ENCODE measurements around the gene CARD14. TPM values are rescaled to one million over a fixed set of nuclear protein-coding genes. Genes with fewer than 3 reads are reported as not detected.

Gene CARD14
- total RNA-seq, 2 donors from 2014 or later: 0.29 to 0.54 TPM

DNA sequence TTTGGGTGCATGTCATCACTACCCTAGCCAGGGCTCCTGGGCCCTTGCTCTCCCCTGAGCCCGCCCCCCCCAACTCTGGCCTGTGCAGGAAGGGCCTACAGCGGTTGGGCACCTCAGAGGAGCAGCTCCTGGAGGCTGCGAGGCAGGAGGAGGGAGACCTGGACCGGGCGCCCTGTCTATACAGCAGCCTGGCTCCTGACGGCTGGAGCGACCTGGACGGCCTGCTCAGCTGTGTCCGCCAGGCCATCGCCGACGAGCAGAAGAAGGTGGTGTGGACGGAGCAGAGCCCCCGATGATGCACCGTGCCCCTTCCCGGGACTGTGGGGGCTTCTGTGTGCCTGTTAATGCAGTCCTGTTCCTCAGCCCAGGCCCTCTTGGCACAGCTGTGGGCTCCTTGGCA, 38.2 kb downstream of the CARD14 start:
- no peaks in the 10 kb centered on the region for H3K9me3 ChIP-seq
- H3K36me3 ChIP-seq: no peaks in the 10 kb centered on the region
- TF ChIP-seq, protein P1, sequence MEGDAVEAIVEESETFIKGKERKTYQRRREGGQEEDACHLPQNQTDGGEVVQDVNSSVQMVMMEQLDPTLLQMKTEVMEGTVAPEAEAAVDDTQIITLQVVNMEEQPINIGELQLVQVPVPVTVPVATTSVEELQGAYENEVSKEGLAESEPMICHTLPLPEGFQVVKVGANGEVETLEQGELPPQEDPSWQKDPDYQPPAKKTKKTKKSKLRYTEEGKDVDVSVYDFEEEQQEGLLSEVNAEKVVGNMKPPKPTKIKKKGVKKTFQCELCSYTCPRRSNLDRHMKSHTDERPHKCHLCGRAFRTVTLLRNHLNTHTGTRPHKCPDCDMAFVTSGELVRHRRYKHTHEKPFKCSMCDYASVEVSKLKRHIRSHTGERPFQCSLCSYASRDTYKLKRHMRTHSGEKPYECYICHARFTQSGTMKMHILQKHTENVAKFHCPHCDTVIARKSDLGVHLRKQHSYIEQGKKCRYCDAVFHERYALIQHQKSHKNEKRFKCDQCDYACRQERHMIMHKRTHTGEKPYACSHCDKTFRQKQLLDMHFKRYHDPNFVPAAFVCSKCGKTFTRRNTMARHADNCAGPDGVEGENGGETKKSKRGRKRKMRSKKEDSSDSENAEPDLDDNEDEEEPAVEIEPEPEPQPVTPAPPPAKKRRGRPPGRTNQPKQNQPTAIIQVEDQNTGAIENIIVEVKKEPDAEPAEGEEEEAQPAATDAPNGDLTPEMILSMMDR (IDR thresholded peaks at IDR 0.05): no peak
- no peak overlapping the region for H3K9ac ChIP-seq (ENCODE audit: low read depth in 2 of 2, low read length in 2 of 2)
- no peak for DNase-seq
- H3K4me1 ChIP-seq: no peaks in the 10 kb centered on the region
- H3K4me3 ChIP-seq: no peak overlapping the region
- intact Hi-C loops (cut with DNase I): no loop called here
- H3K27me3 ChIP-seq: no peaks in the 10 kb centered on the region
- H3K27ac ChIP-seq: no peak overlapping the region

DNA sequence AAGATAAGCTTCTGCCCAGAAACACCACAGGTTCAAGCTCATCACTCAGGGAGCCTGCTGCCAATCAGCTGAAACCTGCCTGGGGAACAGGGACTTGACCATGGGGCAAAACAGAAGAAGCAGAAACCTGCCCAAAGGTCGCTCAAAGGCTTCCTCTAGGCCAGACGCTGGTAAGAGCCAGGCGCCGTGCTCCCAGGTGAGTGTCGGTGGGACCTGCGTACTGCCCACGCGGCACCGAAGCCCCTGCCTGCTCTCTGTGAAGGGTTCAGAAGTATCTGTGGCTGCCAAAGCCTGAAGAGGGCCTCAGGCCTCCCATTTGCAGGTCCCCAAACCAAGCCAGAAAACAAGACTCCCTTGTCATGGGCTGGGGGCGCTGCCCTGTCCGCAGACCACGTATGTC, 39.9 kb downstream of the CARD14 start:
- no peaks in the 10 kb centered on the region for H3K4me1 ChIP-seq
- no peaks in the 10 kb centered on the region for H3K27me3 ChIP-seq
- H3K4me3 ChIP-seq: no peak overlapping the region
- DNase-seq: no peak
- H3K9me3 ChIP-seq: no peaks in the 10 kb centered on the region
- intact Hi-C loops (cut with DNase I): no loop called here
- H3K9ac ChIP-seq (ENCODE audit: low read depth in 2 of 2, low read length in 2 of 2): no peak overlapping the region
- no peaks in the 10 kb centered on the region for H3K36me3 ChIP-seq
- TF ChIP-seq, protein P1 (IDR thresholded peaks at IDR 0.05): no peak
- H3K27ac ChIP-seq: no peak overlapping the region

DNA sequence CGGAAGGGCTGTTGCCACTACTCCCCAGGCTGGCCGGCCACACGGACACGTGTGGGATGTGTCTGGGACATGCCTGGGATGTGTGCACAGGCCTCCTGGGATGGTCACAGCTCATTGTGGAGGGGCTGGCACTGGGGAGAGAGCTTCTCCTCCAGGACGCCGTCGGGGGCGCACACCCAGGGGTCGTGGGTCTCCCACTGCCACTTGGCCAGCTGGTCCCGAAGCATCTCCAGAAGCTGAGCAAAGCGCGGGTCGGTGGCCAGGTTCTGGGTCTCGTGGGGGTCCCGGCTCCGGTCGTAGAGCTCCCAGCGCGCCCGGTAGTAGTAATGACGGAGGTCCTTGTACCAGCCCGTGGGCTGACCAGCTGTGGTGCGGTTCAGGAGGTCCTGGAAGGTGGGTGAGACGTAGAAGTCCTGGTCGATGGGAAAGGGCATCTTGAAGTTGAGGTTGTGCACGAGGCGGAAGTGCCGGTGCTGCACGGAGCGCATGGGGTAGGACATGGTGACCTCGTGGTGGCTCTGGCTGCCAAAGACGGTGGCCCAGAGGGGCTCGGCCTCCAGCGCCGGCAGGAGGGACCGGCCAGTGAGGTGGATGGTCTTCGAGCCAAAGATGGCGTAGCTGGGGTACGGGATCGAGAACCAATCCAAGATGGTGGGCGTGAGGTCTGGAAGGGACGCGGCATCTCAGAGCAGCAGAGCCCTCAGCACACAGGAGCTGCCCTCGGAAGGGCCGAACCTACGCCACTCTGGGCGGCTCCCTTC, 40.7 kb downstream of the CARD14 start:
- intact Hi-C loops (cut with DNase I): no loop called here
- no peak overlapping the region for H3K27ac ChIP-seq
- H3K36me3 ChIP-seq: no peaks in the 10 kb centered on the region
- DNase-seq: no peak
- H3K9ac ChIP-seq (ENCODE audit: low read depth in 2 of 2, low read length in 2 of 2): no peak overlapping the region
- no peaks in the 10 kb centered on the region for H3K9me3 ChIP-seq
- TF ChIP-seq, protein P1 (IDR thresholded peaks at IDR 0.05): no peak
- H3K4me1 ChIP-seq: no peaks in the 10 kb centered on the region
- no peak overlapping the region for H3K4me3 ChIP-seq
- no peaks in the 10 kb centered on the region for H3K27me3 ChIP-seq

DNA sequence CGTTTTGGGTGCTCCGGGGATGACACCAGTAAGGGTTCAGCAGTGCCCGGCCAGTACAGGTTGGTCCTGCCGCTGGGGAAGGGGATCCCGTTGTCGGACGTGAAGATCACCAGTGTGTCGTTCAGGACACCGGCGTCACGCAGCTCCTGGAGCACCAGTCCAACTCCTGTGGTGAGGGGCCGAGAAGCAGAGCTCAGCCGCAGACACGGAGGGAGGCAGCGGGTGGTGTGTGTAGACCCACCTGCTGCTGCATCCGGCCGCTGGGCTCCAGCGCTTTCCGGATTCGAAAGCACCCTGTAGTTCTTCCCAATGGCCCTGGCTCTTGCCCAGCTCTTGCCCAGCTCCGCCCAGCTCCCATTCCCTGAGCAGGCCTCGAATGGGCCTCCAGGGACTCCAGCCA, 42.3 kb downstream of the CARD14 start:
- H3K4me1 ChIP-seq: no peaks in the 10 kb centered on the region
- no peak overlapping the region for H3K27ac ChIP-seq
- DNase-seq: no peak
- no peaks in the 10 kb centered on the region for H3K27me3 ChIP-seq
- intact Hi-C loops (cut with DNase I): no loop called here
- TF ChIP-seq, protein P1 (IDR thresholded peaks at IDR 0.05): no peak
- no peaks in the 10 kb centered on the region for H3K36me3 ChIP-seq
- H3K9ac ChIP-seq (ENCODE audit: low read depth in 2 of 2, low read length in 2 of 2): no peak overlapping the region
- no peak overlapping the region for H3K4me3 ChIP-seq
- H3K9me3 ChIP-seq: no peaks in the 10 kb centered on the region

DNA sequence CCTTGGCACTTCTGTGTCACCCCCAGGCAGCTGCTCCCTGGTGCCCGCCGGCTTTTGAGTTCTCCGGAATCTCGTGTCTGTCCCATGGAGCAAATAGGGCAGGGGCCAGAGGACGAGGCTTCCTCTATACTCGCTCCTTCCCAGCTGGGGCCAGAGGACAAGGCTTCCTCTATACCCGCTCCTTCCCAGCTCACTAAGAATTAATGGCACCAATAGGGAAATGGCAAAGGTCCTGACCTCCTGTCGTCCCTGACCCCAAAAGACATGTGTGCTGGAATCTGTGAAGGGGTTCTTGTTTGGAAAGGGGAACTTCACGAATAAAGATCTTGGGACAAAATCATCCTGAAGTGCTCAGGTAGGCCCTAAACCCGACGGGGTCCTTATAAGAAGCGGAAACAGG, 42.7 kb downstream of the CARD14 start:
- intact Hi-C loops (cut with DNase I): no loop called here
- Histone ChIP-seq H3K4me3 (no peak overlapping the region), H3K9me3 (no peaks in the 10 kb centered on the region), H3K36me3 (no peaks in the 10 kb centered on the region), H3K27ac (no peak overlapping the region), H3K4me1 (no peaks in the 10 kb centered on the region), H3K27me3 (no peaks in the 10 kb centered on the region), H3K9ac (ENCODE audit: low read depth in 2 of 2, low read length in 2 of 2) (no peak overlapping the region)
- TF ChIP-seq, protein P1 (IDR thresholded peaks at IDR 0.05): no peak
- no peak for DNase-seq
